ENCODE results near the gene MYB. TPM values are rescaled to one million over a fixed set of nuclear protein-coding genes. Genes with fewer than 3 reads are reported as not detected.

The MYB gene
- total RNA-seq: 0.10 TPM in 1 of 2 replicates, not detected in the other

GRCh38 chr6:135180542-135181332, at the start of gene MYB:
MYB (plus strand) TSS chr6:135181308; CDS start chr6:135181514, 206 bp downstream.

Small RNA genes lying within 50 kb of the gene (small RNA-seq; reads per million reads assigned to genes)
- gene MIR548A2: not detected

Other genes starting within 250 kb of the MYB start
- 0.48 TPM in 1 of 2 replicates, not detected in the other for gene ALDH8A1, start 231.2 kb upstream of the MYB start, total RNA-seq
- gene HBS1L, start 126.5 kb upstream of the MYB start, total RNA-seq: 68.9 and 115 TPM in 2 replicates